Esophagus muscularis mucosa (tissue), 3 donors: ENCODE results near the gene WDR20.

ENCODE experiments used
- CTCF ChIP-seq, 3 experiments: fragments of 200-600 bp in 2 of 3; fragments of 450-650 bp in 1 of 3; sonication (generic) in 2 of 3; IDR thresholded peaks; one replicate each; pipeline ENCODE4 v1.5.1; 2017 to 2019; ENCODE audit warnings: antibody characterized with exemption in 3 of 3, mild to moderate bottlenecking in 2 of 3, moderate library complexity in 1 of 3
- POLR2AphosphoS5 ChIP-seq, 2 donors: sonication (generic); formaldehyde crosslinking; IDR thresholded peaks; one replicate each; pipeline ENCODE4 v1.6.1; 2017; ENCODE audit warnings: antibody characterized with exemption in 2 of 2

DNA sequence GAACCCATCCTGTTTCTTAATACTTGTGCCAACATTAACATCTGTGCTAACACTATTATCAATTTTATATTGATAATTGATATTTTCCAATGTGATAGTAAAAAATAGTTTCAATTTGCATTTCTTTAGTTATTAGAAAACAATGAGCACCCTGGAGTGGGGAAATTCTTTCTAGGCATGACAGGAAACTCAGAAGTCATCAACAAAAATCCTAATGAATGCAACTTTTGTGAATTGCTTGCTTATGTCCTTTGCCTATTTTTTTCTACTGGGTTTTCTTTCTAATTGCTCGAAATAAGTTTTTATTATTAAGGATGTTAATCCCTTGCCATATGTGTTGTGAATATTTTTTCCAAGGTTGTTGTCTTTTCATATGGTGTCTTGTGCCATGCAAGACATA lies 18.1 kb upstream of the WDR20 start:
- no peak for TF ChIP-seq CTCF (IDR thresholded peaks at IDR 0.05)
- no peak for TF ChIP-seq POLR2AphosphoS5 (IDR thresholded peaks at IDR 0.05)
